Ecto neural progenitor cell (in vitro differentiated cells): ENCODE measurements around the gene PVALB.

Experiments
- DNase-seq: peaks from one replicate; pipeline ENCODE4 v3.0.0-alpha.2; 2018; ENCODE audit warnings: low spot score

PVALB gene

DNA sequence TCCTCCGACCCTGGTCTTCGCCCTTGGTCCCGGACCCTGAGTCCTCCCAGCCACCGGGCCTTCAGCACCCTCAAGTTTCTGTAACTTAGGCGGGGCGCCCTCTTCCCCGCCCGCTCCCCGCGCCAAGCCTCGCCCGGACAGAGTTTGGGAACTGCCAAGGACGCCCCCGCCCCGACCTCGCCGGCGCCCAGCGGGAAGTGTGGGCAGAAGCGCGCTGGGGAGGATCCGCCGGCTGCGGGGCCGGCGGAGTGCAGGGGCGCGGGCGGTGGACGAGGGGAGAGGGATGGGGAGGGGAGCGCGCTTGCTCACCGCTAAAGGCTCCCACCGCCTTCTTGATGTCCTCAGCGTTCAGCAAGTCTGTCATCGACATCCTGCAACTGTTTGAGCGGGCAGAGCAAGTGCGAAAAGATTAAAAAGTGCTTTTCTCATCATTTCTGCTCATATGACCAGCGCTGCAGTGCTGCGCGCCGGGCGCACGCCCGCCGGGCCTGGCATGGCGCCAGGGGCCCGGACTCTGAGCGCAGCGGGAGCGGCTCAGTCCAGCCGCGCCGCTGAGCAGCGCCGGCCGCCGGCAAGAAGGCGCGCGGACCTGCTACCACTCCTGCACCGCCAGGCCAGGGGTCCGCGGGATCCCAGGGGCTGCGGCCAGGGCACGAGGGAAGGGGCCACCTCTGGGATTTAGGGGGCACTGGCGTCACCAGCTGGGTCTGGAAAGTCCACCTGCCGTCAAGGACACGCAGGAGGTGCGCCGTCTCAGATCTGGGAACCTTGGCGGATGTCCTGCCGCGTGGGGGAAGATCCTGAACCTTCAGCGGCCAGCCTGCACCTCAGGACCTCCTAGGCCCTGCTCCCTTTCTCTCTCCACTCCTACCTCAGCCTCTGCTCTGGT, at the start of gene PVALB:
Gene PVALB, minus strand, starts transcription at position 400 of the 889 bp plus-strand sequence. Its CDS starts 30 bp downstream, at position 370.
- no peak for DNase-seq

DNA sequence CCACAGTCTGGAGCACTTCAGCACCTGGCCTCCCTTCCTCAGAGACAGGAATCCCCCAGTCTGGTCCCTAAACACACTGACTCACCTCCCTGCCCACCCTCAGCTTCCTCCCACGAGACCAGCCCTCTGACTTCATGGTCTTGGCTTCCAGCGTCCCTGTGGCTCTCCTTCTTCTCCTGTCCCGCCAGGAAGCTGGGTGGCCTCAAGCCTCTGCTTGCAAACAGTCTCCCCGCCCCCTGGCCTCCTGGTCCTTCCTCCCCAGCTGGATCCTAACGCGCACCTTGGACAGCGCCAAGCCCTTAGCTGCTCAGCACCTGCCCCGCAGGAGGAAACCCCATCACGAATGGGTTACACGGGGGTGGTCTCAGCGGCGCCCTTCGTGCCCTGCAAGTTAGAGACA, 48.5 kb upstream of the PVALB start:
- no peak for DNase-seq

GRCh38 chr22:36864454-36865215, 47.8 kb upstream of the PVALB start:
- DNase-seq: no peak

DNA sequence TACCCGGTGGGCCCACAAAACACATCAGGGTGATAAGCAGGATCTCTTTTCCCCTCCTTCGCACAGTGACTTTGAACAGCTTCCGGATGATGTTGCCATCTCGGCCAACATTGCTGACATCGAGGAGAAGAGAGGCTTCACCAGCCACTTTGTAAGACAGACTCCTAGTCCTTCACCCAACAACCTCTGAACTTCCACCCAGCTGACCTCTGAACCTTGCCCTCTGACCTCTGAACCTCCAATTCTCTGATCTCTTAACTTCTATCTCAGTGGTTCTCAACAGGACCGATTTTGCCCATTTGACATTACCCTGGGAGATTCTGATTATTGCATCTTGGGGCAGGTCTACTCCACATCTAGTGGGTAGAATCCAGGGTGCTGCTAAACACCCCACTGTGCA, 47.1 kb upstream of the PVALB start:
- no peak for DNase-seq

DNA sequence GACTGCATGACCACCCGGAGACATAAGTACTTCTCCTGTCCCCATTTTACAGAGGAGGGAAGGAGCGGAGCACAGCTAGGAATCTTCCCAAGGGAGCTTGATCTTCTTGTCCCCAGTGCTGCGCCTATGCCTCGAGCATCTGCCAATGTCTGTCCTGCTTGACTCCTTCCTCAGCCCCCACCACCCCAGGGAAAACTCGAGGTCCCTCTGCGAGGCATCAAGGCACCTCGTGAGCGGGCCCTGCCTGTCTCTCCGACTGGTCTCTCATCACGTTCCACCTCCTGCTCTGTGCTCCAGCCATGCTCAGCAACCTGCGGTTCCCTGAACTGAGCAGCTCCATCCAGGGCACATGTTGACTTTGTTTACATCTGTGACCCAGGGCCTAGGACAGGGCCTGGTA, 46.4 kb upstream of the PVALB start:
- no peak for DNase-seq

DNA sequence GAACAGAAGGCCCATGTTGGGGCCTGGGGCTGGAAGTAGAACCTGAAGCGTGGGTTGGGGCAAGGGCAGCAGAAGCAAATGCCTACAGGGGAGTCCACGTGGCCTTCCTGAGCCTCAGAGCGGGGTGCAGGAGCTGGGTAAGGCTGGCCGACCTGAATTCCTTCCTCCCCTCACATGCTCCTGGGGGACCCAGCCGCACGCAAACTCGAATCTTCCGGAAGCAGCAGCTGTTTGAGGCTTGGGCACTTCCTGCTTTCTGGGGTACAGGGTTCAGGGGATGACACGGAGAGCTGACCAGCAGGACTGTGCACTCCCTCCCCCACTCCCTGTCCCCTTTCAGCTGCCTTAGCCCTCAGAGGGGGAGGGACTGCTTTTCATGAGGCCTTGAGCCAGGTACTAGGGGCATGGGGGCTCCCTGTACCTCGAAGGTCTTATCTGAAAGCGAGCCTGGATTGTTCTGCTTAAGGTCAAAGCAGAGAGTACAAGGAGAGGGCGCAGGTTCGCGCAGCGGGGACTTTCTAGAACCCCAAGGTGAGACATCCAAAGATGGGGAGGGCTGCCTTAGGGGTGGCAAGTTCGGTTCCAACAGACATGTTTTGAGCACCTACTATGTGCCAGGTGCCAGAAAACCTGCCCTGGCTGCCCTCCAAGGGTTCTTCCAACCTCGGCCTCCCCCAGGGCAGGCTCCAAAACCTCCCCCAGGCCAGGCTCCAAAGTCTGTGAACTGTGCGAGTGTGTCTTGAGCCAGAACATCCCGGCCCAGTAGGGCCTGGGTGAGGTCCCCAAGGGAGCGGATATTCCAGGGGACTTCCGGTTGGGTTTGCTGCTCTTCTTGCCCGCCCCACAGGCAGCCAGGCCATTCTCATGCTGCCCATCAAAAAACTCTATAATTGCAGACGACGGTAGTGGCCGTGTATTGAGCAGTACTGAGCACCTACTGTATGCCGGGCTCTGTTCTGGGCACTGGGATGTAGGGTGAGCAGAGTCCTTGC, 45.7 kb upstream of the PVALB start:
- DNase-seq: no peak

DNA sequence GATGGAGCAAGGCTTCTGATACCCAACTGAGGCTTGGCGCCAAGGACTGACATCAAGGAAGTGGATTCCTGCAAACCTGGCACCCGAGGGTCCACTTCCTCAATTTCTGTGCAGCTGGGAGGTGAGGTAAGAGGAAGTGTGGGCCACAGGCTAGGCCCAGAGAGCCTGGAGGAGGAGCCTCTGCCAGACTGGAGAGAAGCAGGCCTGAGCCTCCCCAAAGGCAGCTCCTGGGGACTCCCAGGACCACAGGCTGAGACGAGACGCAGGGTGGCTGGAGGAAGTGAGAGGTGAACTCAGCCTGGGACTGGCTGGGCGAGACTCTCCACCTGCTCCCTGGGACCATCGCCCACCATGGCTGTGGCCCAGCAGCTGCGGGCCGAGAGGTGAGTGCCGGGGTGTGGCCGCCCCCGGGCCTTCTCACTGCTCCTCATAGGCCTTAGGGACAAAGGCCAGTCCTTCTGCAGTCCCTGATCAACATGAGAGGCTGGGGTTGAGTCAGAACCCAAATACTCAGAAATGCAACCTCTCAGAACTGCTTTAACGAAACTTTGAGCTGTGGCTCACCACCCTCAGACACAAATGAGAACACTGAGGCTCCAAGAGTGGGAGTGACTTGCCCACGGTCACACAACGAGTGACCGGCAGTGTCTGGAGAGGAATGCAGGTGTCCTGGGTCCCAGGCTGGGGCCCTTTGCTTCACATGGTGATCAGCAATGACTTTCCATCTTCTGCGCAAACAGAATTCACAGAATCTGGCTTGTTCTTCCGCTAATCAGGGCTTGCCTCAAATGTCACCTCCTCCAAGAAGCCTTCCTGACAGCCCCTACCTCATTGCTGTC, 44.2 kb upstream of the PVALB start, which contains the start of gene NCF4:
Gene NCF4, plus strand, starts transcription at position 186 of the 839 bp plus-strand sequence. Its CDS starts 166 bp downstream, at position 352.
- DNase-seq: no peak

GRCh38 chr22:36860438-36860820, 43.6 kb upstream of the PVALB start:
- DNase-seq: no peak

DNA sequence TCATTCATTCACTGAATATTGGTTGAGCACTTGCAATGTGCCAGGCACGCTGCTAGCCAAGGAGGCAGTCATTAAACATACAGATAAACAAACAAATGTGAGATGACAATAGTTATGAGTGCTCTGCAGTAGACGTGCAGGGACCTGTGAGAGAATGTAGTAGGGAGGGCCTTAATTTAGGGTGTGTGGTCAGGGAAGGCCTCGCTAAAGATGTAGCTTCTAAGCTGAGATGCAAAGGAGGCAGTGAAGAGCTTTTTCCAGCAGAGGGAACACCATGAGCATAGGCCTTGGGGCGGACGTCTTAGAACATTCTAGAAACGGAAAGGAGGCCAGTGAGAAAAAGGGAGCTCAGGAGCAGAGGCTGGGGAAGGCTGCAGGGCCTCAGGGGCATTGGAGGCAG, 43.2 kb upstream of the PVALB start:
- DNase-seq: no peak

GRCh38 chr22:36858966-36859365, 42.1 kb upstream of the PVALB start:
- no peak for DNase-seq

- no peak for DNase-seq
Measured at GRCh38 chr22:36858156-36858555, 41.3 kb upstream of the PVALB start.

DNA sequence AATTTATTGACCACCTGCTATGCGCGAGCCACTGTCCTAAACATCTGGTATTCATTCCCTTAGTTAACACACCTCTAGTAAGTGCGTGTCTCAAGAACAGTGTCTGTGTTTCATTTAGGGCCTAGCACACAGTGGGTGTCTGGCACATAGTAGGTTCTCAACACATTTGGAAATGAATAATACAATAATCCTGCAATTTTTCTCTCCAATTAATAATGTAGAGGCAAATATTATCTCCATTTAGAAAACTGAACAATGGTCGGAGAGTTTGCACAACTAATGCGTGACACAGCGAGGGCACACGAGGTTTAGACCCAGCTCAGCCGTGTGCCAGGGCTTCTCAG, 39.9 kb upstream of the PVALB start:
- DNase-seq: no peak

- DNase-seq: peak; percentile 96
Measured at GRCh38 chr22:36856121-36856791, 39.4 kb upstream of the PVALB start.

DNA sequence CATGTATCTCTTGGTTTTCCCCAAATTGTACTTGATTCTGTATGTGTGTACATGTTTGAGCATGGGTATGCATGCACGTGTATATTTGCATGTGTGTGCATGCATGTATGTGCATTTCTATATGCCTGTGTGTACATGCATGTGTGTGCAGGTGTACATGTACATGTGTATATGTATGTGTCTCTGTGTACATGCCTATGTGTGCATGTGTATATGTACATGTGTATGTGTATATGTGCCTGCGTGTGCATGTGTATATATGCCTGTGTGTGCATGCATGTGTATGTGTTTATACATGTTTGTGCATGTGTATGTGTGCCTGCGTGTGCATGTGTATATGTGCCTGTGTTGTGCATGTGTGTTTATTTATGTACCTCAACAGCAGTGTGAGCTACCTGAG, 38.6 kb upstream of the PVALB start:
- no peak for DNase-seq

DNA sequence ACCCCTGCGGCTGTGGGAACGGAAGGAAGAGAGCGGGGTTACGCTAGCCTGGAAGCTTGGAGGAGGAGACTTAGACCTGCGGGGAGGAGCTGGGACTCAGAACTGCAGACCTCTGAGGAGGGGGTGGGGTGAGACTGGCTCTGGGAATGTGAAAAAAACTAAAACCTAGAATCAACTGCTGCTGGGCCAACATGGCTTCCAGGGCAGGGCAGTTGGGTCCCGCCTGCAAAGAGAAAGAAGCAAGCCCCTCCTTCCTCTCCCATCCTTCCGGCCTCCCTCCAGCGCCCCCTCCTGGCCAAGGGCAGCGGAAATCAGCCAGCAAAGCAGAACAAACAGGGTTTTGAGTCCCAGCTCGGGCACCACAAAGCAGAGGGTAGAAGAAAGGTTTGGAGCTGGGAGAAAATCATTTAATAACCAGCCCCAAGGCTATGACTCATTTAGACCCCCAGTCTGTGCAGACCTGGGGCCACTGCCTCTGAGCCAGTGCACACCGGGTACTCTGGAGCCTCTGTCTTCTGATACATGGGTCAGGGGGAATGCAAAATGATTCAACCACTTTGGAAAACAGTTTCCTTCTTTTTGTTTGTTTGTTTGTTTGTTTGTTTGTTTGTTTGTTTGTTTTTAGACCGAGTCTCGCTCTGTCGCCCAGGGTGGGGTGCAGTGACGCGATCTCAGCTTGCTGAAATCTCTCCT, 36.7 kb upstream of the PVALB start:
- DNase-seq: peak; percentile 87

DNA sequence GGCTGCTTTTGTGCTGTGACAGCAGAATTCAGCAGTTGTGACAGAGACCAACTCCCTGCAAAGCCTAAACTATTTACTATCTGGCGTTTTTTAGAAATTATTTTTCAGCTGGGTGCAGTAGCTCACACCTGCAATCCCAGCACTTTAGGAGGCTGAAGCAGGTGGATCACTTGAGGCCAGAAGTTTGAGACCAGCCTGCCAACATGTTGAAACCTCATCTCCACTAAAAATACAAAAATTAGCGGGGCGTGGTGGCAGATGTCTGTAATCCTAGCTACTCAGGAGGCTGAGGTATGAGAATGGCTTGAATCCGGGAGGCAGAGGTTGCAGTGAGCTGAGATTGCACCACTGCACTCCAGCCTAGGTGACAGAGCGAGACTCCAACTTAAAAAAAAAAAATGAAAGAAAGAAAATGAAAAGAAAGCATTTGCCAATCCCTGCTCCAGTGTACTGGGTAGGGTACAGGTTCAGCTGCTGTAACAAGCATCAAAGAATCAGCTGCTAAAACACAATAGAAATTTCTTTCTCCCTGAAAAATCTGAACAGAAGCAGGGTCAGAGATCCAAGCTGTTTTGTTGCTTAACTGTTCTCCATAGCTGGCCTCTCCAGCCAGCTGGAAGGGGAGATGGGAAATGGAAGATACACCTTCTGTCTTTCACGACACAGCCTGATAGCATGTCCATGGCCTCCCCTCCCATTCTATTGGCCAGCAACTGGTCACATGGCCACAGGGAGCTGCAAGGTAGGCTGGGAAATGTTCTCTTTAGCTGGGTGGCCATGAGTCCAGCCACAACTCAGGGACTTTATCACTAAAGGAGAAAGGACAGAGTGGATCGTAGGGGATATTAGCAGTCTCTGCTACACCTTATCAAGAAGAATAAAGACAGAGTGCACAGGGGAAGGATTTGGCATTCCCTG, 35.5 kb upstream of the PVALB start:
- no peak for DNase-seq

DNA sequence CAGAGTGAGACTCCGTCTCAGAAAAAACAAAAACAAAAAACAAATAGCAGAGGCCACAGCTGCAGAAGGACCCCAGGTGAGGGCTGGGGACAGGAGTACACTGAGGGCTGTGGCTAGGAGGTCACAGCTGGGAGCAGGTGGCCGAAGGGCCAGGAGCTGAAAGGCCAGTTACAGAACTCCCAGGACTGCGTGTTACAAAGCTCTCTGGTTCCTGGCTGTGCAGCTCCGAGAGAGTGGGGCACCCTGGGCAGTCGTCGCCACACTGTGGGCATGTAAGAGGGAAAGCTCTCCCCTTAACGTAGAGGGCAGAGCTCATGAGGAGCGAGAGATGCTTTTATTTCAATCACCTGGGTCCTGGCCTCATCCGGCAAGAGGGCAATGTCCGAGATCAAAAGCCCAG, 33.8 kb upstream of the PVALB start:
- no peak for DNase-seq

DNA sequence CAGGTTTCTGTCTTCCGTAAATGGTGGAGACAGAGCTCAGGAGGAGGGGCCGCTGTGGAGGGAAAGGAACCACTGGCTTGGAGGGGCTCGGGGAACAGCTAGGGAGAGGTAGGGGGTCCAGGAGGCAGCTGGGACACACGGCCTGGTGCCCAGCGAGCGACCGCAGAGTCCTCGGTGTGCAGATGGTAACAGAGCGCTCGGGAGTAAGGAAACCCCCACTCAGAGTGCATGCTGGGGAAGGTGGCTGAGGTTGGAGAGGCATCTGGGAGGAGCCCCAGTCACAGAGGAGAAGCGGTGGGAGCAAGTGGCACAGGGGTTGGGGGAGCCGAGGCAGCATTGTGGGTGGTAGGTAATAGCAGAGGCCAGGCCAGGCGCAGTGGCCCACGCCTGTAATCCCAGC, 33.2 kb upstream of the PVALB start:
- DNase-seq: no peak

GRCh38 chr22:36846949-36847348, 30.1 kb upstream of the PVALB start:
- no peak for DNase-seq
